ENCODE data around the gene SCN4B.

Gene SCN4B

DNA sequence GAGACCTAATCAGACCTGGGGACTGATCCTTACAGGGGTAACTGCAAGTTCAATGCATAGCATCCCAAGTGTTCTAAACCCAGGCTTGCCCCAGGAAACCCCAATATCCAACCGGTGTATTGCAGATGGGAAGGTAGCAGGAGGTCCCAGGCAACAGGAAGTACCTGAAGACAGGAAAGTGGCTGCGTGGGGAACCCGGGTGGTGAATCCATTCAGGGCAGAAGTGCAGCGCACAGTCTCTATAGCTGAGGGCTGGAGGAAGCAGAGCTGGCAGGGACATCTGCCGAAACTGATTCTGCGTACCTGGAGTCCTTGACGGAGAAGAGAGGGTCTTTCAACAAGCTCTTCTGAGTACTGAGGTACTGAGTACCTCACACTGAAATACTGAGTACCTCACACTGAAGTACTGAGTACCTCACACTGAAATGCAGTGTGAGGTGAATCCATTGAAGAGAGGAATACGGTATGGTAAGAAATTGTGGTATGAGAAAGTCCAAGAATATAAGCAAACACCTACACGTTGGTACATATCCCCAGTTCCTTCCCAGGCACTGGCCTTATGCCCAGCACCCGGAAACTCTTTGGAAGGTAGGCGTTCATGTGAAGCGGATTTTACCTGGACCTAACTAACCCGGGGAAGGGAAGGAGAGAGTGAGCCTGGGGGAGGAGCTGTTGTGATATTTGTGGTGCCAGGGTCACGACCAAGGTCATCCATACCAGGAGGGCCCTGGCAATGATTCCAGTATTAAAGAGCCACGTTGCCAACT lies 20.1 kb downstream of the SCN4B start:
- DNase-seq (ENCODE audit: extremely low read depth, low read depth) = no peak
- no peak for TF ChIP-seq CTCF (IDR thresholded peaks at IDR 0.05; ENCODE audit: low read depth, low read length, missing control alignments)
- H3K4me3 ChIP-seq (replicated peaks; ENCODE audit: low read depth, low read length) = no peak overlapping the region

DNA sequence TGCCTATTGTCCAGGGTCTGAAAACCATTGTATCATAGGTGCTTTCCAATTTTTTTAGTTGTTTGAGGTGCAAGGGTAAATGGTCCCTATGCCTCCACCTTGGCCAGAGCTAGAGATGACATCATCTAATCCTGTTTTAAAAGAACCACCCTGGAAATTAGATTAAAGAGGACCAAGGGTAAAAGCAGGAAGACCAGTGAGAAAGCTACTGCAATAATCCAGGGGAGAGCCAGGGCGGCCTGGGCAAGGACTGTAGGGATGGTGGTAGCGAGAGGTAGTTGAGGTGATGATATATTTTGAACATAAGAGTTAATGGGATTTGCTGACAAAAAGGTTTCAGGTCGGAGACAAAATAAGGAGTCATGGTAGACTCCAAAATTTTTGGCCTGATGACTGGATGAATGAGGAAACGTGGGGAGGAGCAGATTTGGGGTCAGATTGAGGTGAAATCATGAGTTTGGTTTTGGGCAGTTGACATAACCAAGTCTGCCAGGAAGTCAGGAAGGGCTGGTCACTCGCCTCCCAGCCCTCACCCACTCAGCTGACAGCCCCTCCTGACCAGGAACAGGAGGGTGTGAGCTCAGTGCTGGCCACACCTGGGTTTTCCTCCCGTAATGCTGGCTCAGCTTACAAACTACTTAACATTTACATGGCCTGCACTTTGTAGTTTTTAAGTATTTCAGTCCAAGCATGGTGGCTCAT lies 23.0 kb downstream of the SCN4B start:
- no peak for DNase-seq (ENCODE audit: extremely low read depth, low read depth)
- H3K4me3 ChIP-seq (replicated peaks; ENCODE audit: low read depth, low read length) = no peak overlapping the region
- TF ChIP-seq CTCF (IDR thresholded peaks at IDR 0.05; ENCODE audit: low read depth, low read length, missing control alignments) = no peak

GRCh38 chr11:118128721-118129470 lies 23.7 kb downstream of the SCN4B start:
- TF ChIP-seq CTCF (IDR thresholded peaks at IDR 0.05; ENCODE audit: low read depth, low read length, missing control alignments) = no peak
- no peak overlapping the region for H3K4me3 ChIP-seq (replicated peaks; ENCODE audit: low read depth, low read length)
- DNase-seq (ENCODE audit: extremely low read depth, low read depth) = no peak

GRCh38 chr11:118128310-118128709 lies 24.3 kb downstream of the SCN4B start:
- no peak for DNase-seq (ENCODE audit: extremely low read depth, low read depth)
- no peak overlapping the region for H3K4me3 ChIP-seq (replicated peaks; ENCODE audit: low read depth, low read length)
- no peak for TF ChIP-seq CTCF (IDR thresholded peaks at IDR 0.05; ENCODE audit: low read depth, low read length, missing control alignments)

GRCh38 chr11:118126082-118126838 lies 26.4 kb downstream of the SCN4B start:
- DNase-seq (ENCODE audit: extremely low read depth, low read depth) = no peak
- H3K4me3 ChIP-seq (replicated peaks; ENCODE audit: low read depth, low read length) = no peak overlapping the region
- no peak for TF ChIP-seq CTCF (IDR thresholded peaks at IDR 0.05; ENCODE audit: low read depth, low read length, missing control alignments)

GRCh38 chr11:118124929-118125535 lies 27.6 kb downstream of the SCN4B start:
- no peak for DNase-seq (ENCODE audit: extremely low read depth, low read depth)
- H3K4me3 ChIP-seq (replicated peaks; ENCODE audit: low read depth, low read length) = no peak overlapping the region
- no peak for TF ChIP-seq CTCF (IDR thresholded peaks at IDR 0.05; ENCODE audit: low read depth, low read length, missing control alignments)
